Neutrophil (primary cell): ENCODE data around the gene A3GALT2.

Experiments
- H3K27ac ChIP-seq: fragments of 200-600 bp; sonication (generic); 2 replicates; pipeline ENCODE4 v1.5.1; 2016; ENCODE audit warnings: mild to moderate bottlenecking, moderate library complexity
- H3K27me3 ChIP-seq: fragments of 200-600 bp; sonication (generic); 2 replicates; pipeline ENCODE4 v1.6.0; 2016; ENCODE audit warnings: mild to moderate bottlenecking
- H3K36me3 ChIP-seq: fragments of 200-600 bp; sonication (generic); 2 replicates; pipeline ENCODE4 v1.5.1; 2017
- H3K4me1 ChIP-seq, 2 experiments: fragments of 200-600 bp in 1 of 2; sonication (generic) in 1 of 2; 1 replicate in 1 of 2; 2 replicates in 1 of 2; pipeline versions ENCODE4 v1.5.1 to v1.6.1; 2013 to 2016; ENCODE audit warnings: low read depth in 1 of 2, low read length in 1 of 2, mild to moderate bottlenecking in 1 of 2, moderate library complexity in 1 of 2; ENCODE audit not compliant: control insufficient read depth in 1 of 2, insufficient read depth in 1 of 2
- H3K4me3 ChIP-seq, 2 experiments: fragments of 200-600 bp in 1 of 2; sonication (generic) in 1 of 2; 1 replicate in 1 of 2; 2 replicates in 1 of 2; pipeline ENCODE4 v1.5.1; 2013 to 2016; ENCODE audit warnings: low read depth in 1 of 2, low read length in 1 of 2, mild to moderate bottlenecking in 1 of 2, moderate library complexity in 1 of 2
- H3K9me3 ChIP-seq: fragments of 200-600 bp; sonication (generic); 2 replicates; pipeline ENCODE4 v1.5.1; 2016
- TF ChIP-seq, protein P1 (sequence below): fragments of 200-600 bp; sonication (generic); IDR thresholded peaks from 2 replicates; pipeline ENCODE4 v1.5.1; 2016; ENCODE audit warnings: antibody characterized with exemption

Gene A3GALT2

DNA sequence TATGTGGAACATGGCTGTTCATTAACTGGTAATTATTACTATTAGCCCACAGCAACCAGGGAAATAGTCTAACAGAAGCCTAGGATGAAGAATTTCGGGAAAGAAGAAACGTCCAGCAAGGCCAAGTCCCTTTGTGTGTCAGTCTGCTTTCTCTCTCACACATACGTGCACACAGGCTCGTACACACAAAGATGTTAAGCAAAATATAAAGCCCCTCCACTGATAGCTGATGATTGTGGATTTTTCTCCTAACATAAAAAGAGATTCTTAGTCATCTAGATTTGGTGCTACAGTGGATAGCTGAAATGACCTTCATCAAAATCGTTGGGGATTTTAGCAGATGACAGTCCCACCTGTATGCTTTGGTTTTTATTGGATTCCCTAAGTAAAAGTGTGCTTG is 42.1 kb upstream of the A3GALT2 start:
- peaks cover 35 to 44% of the 10 kb centered on the region in 2 experiments for H3K4me1 ChIP-seq
- no peaks in the 10 kb centered on the region for H3K36me3 ChIP-seq
- H3K4me3 ChIP-seq = no peak overlapping the region

DNA sequence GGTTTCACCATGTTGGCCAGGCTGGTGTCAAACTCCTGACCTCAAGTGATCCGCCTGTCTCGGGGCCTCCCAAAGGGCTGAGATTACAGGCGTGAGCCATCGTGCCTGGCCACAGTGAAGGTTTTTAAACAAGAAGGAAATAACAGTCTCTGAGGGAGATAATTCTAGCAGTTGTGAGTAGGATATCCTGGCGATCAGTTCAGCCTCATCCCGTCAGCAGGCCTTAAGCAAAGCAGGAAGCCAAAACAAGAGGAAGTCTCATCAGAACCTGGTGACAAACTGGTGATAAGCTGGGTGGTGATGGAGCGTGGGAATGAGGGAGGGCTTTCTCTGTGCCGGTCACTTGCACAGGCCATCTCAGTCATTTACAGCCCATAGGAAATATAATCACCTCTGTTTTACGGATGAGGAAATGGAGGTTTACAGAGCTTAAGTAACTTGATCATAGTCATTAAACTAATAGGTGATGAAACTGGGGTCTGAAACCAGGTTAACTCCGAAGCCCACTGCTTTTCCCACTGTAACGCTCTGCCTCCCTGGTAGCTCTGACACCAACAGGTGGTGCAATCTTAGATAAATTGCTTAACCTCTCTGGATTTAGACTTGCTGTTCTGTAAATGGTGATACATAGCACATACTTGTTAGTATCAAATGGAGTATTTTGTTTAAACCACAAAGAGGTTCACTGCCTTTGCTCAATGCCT is 40.8 kb upstream of the A3GALT2 start:
- peak overlapping the region in 1 of 2 experiments; percentile 17 for H3K4me3 ChIP-seq
- TF ChIP-seq, protein P1, sequence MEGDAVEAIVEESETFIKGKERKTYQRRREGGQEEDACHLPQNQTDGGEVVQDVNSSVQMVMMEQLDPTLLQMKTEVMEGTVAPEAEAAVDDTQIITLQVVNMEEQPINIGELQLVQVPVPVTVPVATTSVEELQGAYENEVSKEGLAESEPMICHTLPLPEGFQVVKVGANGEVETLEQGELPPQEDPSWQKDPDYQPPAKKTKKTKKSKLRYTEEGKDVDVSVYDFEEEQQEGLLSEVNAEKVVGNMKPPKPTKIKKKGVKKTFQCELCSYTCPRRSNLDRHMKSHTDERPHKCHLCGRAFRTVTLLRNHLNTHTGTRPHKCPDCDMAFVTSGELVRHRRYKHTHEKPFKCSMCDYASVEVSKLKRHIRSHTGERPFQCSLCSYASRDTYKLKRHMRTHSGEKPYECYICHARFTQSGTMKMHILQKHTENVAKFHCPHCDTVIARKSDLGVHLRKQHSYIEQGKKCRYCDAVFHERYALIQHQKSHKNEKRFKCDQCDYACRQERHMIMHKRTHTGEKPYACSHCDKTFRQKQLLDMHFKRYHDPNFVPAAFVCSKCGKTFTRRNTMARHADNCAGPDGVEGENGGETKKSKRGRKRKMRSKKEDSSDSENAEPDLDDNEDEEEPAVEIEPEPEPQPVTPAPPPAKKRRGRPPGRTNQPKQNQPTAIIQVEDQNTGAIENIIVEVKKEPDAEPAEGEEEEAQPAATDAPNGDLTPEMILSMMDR = no peak
- H3K27me3 ChIP-seq = no peaks in the 10 kb centered on the region
- peaks cover 24 to 30% of the 10 kb centered on the region in 2 experiments for H3K4me1 ChIP-seq
- no peaks in the 10 kb centered on the region for H3K9me3 ChIP-seq
- no peaks in the 10 kb centered on the region for H3K36me3 ChIP-seq
- H3K27ac ChIP-seq = peak overlapping the region; percentile 82

More for the DNA sequence above, 42.1 kb upstream of the A3GALT2 start:
- no peaks in the 10 kb centered on the region for H3K9me3 ChIP-seq
- no peaks in the 10 kb centered on the region for H3K27me3 ChIP-seq
- TF ChIP-seq, protein P1 = no peak
- no peak overlapping the region for H3K27ac ChIP-seq

DNA sequence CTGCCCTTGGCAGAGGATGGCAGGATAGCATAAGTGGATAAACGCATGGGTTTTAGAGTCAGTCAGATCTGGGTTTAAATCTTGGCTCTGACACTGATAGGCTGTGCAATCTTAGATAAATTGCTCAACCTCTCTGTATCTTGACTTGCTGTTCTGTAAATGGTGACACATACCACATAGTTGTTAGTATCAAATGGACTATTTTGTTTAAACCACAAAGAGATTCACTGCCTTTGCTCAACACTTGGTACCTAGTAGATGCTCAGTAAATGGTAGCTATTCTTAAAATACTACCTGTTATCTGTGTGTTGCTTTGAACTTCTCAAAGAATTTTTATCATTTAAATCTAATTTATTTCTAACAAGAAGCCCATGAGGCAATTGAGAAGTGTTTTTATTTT is 39.5 kb upstream of the A3GALT2 start:
- H3K9me3 ChIP-seq = no peaks in the 10 kb centered on the region
- peaks cover 24 to 25% of the 10 kb centered on the region in 2 experiments for H3K4me1 ChIP-seq
- no peaks in the 10 kb centered on the region for H3K36me3 ChIP-seq
- TF ChIP-seq, protein P1 = no peak
- no peak overlapping the region for H3K4me3 ChIP-seq
- H3K27ac ChIP-seq = peak overlapping the region; percentile 82
- no peaks in the 10 kb centered on the region for H3K27me3 ChIP-seq

DNA sequence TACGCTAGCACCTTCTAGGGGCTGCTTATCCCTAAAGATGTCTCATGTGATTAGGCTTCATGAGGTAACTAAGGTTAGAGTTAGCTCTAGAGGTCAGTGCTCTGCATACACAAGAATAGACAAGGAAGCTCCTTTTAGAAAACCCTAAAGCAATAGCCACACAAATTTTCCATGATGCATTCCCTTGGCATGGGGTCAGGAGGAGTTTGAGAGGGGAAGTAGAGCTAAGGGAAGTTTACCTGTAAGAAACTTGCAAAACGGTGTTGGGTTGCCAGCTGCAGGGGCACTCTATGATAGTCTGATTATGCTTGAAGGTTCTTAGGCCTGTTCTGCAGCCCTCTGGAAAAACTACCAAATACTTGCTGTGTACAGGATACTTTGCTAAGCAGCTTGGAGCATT is 39.0 kb upstream of the A3GALT2 start:
- Histone ChIP-seq H3K4me3 (no peak overlapping the region), H3K4me1 (peaks cover 24 to 25% of the 10 kb centered on the region in 2 experiments), H3K27me3 (no peaks in the 10 kb centered on the region), H3K9me3 (no peaks in the 10 kb centered on the region), H3K36me3 (no peaks in the 10 kb centered on the region), H3K27ac (peak overlapping the region; percentile 82)
- TF ChIP-seq, protein P1 = no peak

DNA sequence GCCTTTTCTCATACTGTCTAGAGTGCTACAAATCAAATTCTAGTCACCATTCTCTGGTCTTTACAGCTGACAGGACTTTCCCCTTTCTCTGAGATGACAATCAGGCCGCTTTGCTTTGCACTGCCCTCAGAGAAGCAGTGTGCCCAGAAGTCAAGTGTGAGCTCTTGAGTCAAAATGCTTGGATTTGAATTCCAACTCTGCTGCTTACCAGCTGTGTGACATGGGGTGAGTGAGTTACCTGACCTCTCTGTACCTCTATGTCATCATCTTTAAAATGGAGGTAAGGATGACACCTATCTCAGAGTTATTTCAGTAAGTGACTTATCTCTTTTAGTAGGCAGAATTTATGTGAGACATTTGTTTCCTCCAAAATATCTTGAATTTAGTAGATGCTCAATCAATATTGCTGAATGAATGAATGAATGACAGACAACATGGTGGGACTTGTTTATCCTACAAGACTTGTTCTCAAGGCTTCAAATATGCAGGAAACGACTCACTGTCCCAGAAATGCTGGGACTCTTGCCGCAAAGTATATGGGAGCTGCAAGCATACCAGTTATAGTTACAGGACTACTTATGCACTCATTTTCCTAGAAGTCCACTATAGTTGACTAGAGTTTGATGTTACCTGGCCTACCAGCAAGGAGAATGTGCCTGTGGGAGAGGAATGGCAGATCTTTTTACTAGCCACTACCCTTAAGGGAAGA is 38.1 kb upstream of the A3GALT2 start:
- TF ChIP-seq, protein P1 = no peak
- Histone ChIP-seq H3K36me3 (no peaks in the 10 kb centered on the region), H3K9me3 (no peaks in the 10 kb centered on the region), H3K27ac (no peak overlapping the region), H3K27me3 (no peaks in the 10 kb centered on the region), H3K4me3 (no peak overlapping the region), H3K4me1 (peaks cover 24 to 25% of the 10 kb centered on the region in 2 experiments)
